Prostate gland (tissue), 2 donors: ENCODE data around the gene C10orf53. TPM values are rescaled to one million over a fixed set of nuclear protein-coding genes. Genes with fewer than 3 reads are reported as not detected.

ENCODE experiments used
- DNase-seq: peaks from one replicate; pipeline ENCODE4 v3.0.0-alpha.2; 2019; ENCODE audit warnings: low spot score
- H3K27ac ChIP-seq, 2 donors: fragments of 200-600 bp; sonication (generic); 2 replicates each; pipeline ENCODE4 v1.5.1; 2017 to 2019
- H3K27me3 ChIP-seq: fragments of 200-600 bp; sonication (generic); replicated peaks from 2 replicates; pipeline ENCODE4 v1.5.1; 2019; ENCODE audit not compliant: insufficient read depth
- H3K36me3 ChIP-seq, 2 donors: fragments of 200-600 bp; sonication (generic); 1 replicate in 1 of 2; 2 replicates in 1 of 2; pipeline versions ENCODE4 v1.5.1 to v1.8.1; 2017 to 2019
- H3K4me1 ChIP-seq: fragments of 200-600 bp; sonication (generic); replicated peaks from 2 replicates; pipeline ENCODE4 v1.5.1; 2019
- H3K4me3 ChIP-seq, 2 donors: fragments of 200-600 bp; sonication (generic); 2 replicates each; pipeline ENCODE4 v1.5.1; 2017 to 2019
- H3K9me3 ChIP-seq: fragments of 200-600 bp; sonication (generic); 2 replicates; pipeline ENCODE4 v1.5.1; 2017
- CTCF ChIP-seq, 4 experiments: fragments of 200-600 bp in 2 of 4; fragments of 450-650 bp in 2 of 4; sonication (generic) in 2 of 4; IDR thresholded peaks; 1 replicate in 3 of 4; 2 replicates in 1 of 4; pipeline ENCODE4 v1.5.1; 2016 to 2019; ENCODE audit warnings: antibody characterized with exemption in 4 of 4, mild to moderate bottlenecking in 2 of 4, moderate library complexity in 2 of 4
- POLR2A ChIP-seq: fragments of 450-650 bp; IDR thresholded peaks from one replicate; pipeline ENCODE4 v1.6.1; 2016; ENCODE audit warnings: antibody characterized with exemption, mild to moderate bottlenecking
- POLR2AphosphoS5 ChIP-seq: sonication (generic); formaldehyde crosslinking; IDR thresholded peaks from one replicate; pipeline ENCODE4 v1.6.1; 2017; ENCODE audit warnings: antibody characterized with exemption
- WGBS: methylation state at CpG from one replicate; pipeline ENCODE4 v1.1.5; 2018; 5-methylcytosine and 5-hydroxymethylcytosine counted together
- intact Hi-C: fragments of 100-400 bp; cut with DNase I; formaldehyde crosslinking; loops from one replicate; pipeline ENCODE4 v1.14.2; 2022
- total RNA-seq, 2 donors: library from RNA; depleted of rRNA; stranded (reverse); fragments of >200 nt; gene quantifications; one replicate each; pipeline ENCODE4 v1.1.0, GENCODE V29; 2016

The C10orf53 gene
- total RNA-seq, 2 donors from 2014 or later: 1.5 TPM; not detected in 1

- no peak for DNase-seq
- Histone ChIP-seq H3K36me3 (no peaks in the 10 kb centered on the region), H3K4me1 (no peaks in the 10 kb centered on the region), H3K27me3 (no peaks in the 10 kb centered on the region), H3K4me3 (no peak overlapping the region), H3K27ac (no peak overlapping the region), H3K9me3 (no peaks in the 10 kb centered on the region)
- WGBS: 92% methylated on average over 3 of the region's 3 CpGs
- intact Hi-C loops: no loop called here
- TF ChIP-seq POLR2AphosphoS5: no peak
- TF ChIP-seq CTCF (IDR thresholded peaks at IDR 0.05): no peak
Observed at GRCh38 chr10:49700211-49700610, 20.8 kb downstream of the C10orf53 start.

- Histone ChIP-seq H3K4me3 (no peak overlapping the region), H3K4me1 (no peaks in the 10 kb centered on the region), H3K27ac (no peak overlapping the region), H3K36me3 (no peaks in the 10 kb centered on the region), H3K9me3 (no peaks in the 10 kb centered on the region), H3K27me3 (no peaks in the 10 kb centered on the region)
- TF ChIP-seq POLR2AphosphoS5 (no peak), CTCF (IDR thresholded peaks at IDR 0.05) (no peak), POLR2A (no peak)
- no peak for DNase-seq
- intact Hi-C loops: no loop called here
- 2% methylated on average over 3 of the region's 3 CpGs for WGBS
Observed at GRCh38 chr10:49700997-49701396, 21.5 kb downstream of the C10orf53 start.

GRCh38 chr10:49707585-49707984, 28.1 kb downstream of the C10orf53 start:
- intact Hi-C loops: no loop called here
- H3K9me3 ChIP-seq: no peaks in the 10 kb centered on the region
- no peak overlapping the region for H3K27ac ChIP-seq
- DNase-seq: no peak
- WGBS: 85% methylated on average over 3 of the region's 3 CpGs
- no peaks in the 10 kb centered on the region for H3K27me3 ChIP-seq
- TF ChIP-seq CTCF (IDR thresholded peaks at IDR 0.05): no peak
- TF ChIP-seq POLR2AphosphoS5: no peak
- no peak for TF ChIP-seq POLR2A
- H3K4me3 ChIP-seq: no peak overlapping the region
- no peaks in the 10 kb centered on the region for H3K36me3 ChIP-seq
- H3K4me1 ChIP-seq: no peaks in the 10 kb centered on the region

GRCh38 chr10:49709934-49710333, 30.5 kb downstream of the C10orf53 start:
- Histone ChIP-seq H3K27ac (no peak overlapping the region), H3K36me3 (no peaks in the 10 kb centered on the region), H3K4me1 (no peaks in the 10 kb centered on the region), H3K4me3 (no peak overlapping the region), H3K27me3 (no peaks in the 10 kb centered on the region), H3K9me3 (no peaks in the 10 kb centered on the region)
- DNase-seq: no peak
- WGBS: 57% methylated on average over 5 of the region's 5 CpGs
- TF ChIP-seq CTCF (IDR thresholded peaks at IDR 0.05) (no peak), POLR2A (no peak), POLR2AphosphoS5 (no peak)
- intact Hi-C loops: no loop called here

GRCh38 chr10:49710966-49711365, 31.5 kb downstream of the C10orf53 start:
- H3K9me3 ChIP-seq: no peaks in the 10 kb centered on the region
- H3K4me1 ChIP-seq: no peaks in the 10 kb centered on the region
- no peaks in the 10 kb centered on the region for H3K36me3 ChIP-seq
- H3K4me3 ChIP-seq: no peak overlapping the region
- 75% methylated on average over 6 of the region's 6 CpGs for WGBS
- DNase-seq: no peak
- no peak for TF ChIP-seq POLR2AphosphoS5
- no peak for TF ChIP-seq POLR2A
- no peak for TF ChIP-seq CTCF (IDR thresholded peaks at IDR 0.05)
- no peaks in the 10 kb centered on the region for H3K27me3 ChIP-seq
- intact Hi-C loops: no loop called here
- no peak overlapping the region for H3K27ac ChIP-seq
